ENCODE results near the gene C2CD3.
"Not testable (repeated sequence)": the region's sequence is repeated elsewhere in the genome, so short reads cannot be mapped to it uniquely, and the experiment has no call there.

The C2CD3 gene

GRCh38 chr11:74065534-74065933, 105.3 kb downstream of the C2CD3 start:
- not testable (repeated sequence) for DNase-seq (ENCODE audit: low read depth, low spot score)

- not testable (repeated sequence) for DNase-seq (ENCODE audit: low read depth, low spot score)
These were observed 107.2 kb downstream of the C2CD3 start for GRCh38 chr11:74063628-74064027.

GRCh38 chr11:74061599-74061998, 109.2 kb downstream of the C2CD3 start:
- DNase-seq (ENCODE audit: low read depth, low spot score): not testable (repeated sequence)

- no peak for DNase-seq (ENCODE audit: low read depth, low spot score)
These were observed 113.3 kb downstream of the C2CD3 start for GRCh38 chr11:74057249-74058151.

GRCh38 chr11:74055938-74056337, 114.9 kb downstream of the C2CD3 start:
- no peak for DNase-seq (ENCODE audit: low read depth, low spot score)

GRCh38 chr11:74050465-74050864, 120.3 kb downstream of the C2CD3 start:
- DNase-seq (ENCODE audit: low read depth, low spot score): no peak

- no peak for DNase-seq (ENCODE audit: low read depth, low spot score)
These were observed 121.8 kb downstream of the C2CD3 start for GRCh38 chr11:74048993-74049392.

- no peak for DNase-seq (ENCODE audit: low read depth, low spot score)
These were observed 126.3 kb downstream of the C2CD3 start for GRCh38 chr11:74044538-74044937.

- DNase-seq (ENCODE audit: low read depth, low spot score): no peak
These were observed 127.4 kb downstream of the C2CD3 start for GRCh38 chr11:74043450-74043849.

- no peak for DNase-seq (ENCODE audit: low read depth, low spot score)
These were observed 133.5 kb downstream of the C2CD3 start for GRCh38 chr11:74037309-74037708.

- DNase-seq (ENCODE audit: low read depth, low spot score): no peak
These were observed 135.5 kb downstream of the C2CD3 start for GRCh38 chr11:74035264-74035663.

- DNase-seq (ENCODE audit: low read depth, low spot score): no peak
These were observed 137.8 kb downstream of the C2CD3 start for GRCh38 chr11:74033046-74033445.

- DNase-seq (ENCODE audit: low read depth, low spot score): no peak
These were observed 139.8 kb downstream of the C2CD3 start for GRCh38 chr11:74030723-74031676.

GRCh38 chr11:74025467-74026166, 145.2 kb downstream of the C2CD3 start:
- no peak for DNase-seq (ENCODE audit: low read depth, low spot score)

- peak; percentile 36 for DNase-seq (ENCODE audit: low read depth, low spot score)
These were observed 146.4 kb downstream of the C2CD3 start for GRCh38 chr11:74024261-74025029.

GRCh38 chr11:74023276-74023675, 147.5 kb downstream of the C2CD3 start:
- no peak for DNase-seq (ENCODE audit: low read depth, low spot score)

GRCh38 chr11:74022546-74022945, 148.3 kb downstream of the C2CD3 start:
- DNase-seq (ENCODE audit: low read depth, low spot score): no peak

- DNase-seq (ENCODE audit: low read depth, low spot score): no peak
These were observed 148.8 kb downstream of the C2CD3 start for GRCh38 chr11:74021998-74022397.

- no peak for DNase-seq (ENCODE audit: low read depth, low spot score)
These were observed 150.3 kb downstream of the C2CD3 start for GRCh38 chr11:74020539-74020938.

- no peak for DNase-seq (ENCODE audit: low read depth, low spot score)
These were observed 150.9 kb downstream of the C2CD3 start for GRCh38 chr11:74019860-74020259.
